Fibroblast of the conjunctiva (primary cell): ENCODE results near the gene CCNG1.
A peak's percentile ranks its signal among the peaks of the same experiment; 100 is the strongest.
"Not testable (repeated sequence)": the region's sequence is repeated elsewhere in the genome, so short reads cannot be mapped to it uniquely, and the experiment has no call there.

ENCODE experiments used
- DNase-seq: peaks from one replicate; pipeline ENCODE4 v3.0.0-alpha.2; 2010; ENCODE audit warnings: low read depth

The CCNG1 gene

DNA sequence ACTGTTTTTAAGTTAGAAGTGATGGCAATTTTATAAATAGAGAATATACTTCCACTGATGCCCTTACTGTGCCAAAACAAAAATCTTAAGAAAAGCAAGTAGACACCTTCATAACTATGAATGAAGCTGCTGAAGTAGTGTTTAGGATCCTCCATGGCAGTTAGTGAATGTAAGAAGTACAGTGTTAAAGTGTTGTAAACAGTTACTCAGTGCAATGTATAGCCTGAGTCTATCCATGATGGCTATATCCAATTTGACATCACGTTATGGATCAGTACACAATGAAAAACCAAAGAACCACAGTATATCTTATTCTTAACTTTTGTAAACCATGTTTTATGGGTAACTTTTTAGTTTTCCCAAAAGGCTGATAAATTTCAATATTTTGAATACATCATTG, 7.1 kb downstream of the CCNG1 start:
- no peak for DNase-seq

DNA sequence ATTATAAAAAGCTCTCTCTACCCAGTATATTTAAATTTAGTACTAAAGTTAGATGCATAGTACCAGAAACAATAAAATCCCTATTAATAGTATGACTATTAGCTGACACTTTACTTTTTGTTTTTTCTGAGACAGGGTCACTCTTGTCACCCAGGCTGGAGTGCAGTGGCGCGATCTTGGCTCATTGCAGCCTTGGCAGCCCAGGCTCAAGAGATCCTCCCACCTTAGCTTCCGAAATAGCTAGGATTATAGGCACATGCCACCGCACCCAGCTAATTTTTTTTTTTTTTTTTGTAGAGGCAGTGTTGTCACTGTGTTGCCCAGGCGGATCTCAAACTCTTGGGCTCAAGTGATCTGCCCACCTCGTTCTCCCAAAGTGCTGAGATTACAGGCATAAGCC, 8.0 kb downstream of the CCNG1 start:
- DNase-seq = no peak

DNA sequence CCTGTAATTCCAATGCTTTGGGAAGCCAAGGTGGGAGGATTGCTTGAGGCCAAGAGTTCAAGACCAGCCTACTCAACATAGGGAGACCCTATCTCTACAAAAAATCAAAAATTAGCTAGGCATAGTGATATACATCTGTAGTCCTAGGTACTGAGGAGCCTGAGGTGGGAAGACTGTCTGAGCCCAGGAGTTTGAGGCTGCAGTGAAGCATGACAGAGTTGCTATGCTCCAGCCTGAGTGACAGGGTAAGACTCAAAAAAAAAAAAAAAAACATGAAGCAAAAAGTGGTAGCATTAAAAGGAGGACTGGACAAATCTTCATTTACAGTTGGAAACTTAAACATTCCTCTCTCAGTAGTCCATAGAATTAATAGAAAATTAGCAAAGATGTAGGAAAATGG, 9.8 kb downstream of the CCNG1 start:
- no peak for DNase-seq

DNA sequence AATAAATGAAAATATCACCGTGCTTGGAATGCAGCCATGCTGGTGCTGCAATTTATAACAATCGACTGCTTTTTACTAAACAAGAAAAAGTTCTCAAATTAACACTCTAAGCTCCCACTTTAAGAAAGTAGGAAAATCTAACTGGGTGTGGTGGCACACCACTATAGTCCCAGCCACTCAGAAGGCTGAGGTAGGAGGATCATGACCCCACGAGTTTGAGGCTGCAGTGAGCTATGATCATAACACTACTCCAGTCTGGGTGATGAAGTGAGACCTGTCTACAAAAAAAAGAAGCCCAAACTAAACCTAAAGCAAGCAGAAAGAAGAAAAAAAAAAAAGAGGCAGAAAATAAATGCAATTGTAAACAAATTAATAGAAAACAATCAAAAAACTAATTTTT, 10.5 kb downstream of the CCNG1 start:
- no peak for DNase-seq

DNA sequence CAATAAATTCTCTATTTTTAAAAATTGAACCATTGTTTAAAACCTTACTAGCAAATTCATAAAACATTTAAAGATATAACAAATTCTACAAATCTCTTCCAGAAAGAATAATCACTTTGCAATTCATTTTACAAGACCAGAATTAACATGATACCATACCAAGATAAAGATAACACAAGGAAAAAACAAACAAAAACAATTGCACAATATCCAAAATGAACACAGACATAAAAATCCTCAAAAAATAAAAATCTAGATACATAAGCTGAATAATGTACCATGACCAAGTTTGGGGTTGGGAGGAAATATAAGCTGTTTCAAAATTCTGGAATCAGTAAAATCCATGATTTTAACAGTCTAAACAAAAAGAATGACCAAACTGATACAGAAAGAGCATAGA, 11.1 kb downstream of the CCNG1 start:
- DNase-seq = no peak

DNA sequence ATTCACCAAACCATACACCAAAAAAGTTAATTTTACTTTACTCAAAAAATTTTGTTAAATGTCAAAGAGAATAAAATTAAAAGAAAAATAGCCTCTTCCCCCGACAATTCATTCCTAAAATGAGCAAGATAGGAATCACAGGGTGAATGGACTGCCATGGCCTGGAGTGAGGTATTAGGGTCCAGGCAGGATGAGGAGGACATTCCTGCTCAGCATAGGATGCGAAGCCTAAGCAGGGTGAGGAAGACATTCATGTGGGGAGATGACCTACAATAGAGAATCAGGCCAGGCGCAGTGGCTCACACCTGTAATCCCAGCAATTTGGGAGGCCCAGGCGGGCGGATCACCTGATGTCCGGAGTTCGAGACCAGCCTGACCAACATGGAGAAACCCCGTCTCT, 14.1 kb downstream of the CCNG1 start:
- no peak for DNase-seq

DNA sequence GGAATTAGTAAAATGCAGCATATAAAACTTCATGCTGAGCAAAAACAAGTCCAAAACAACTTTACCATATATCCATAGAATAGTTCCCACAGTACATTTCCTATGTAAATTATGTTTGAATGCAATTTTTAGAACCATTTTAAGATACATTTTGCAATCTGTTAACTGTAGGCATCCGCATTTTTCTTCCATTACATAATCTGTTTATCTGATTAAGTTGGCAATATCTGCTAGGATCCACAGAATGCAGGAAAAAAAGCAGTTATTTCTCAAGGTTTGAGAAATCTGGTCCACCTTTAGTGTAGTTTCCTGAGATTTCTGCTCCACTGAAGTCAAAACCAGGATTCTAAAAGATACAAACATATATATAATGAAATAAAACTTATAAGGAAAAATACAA, 16.3 kb downstream of the CCNG1 start:
- no peak for DNase-seq

DNA sequence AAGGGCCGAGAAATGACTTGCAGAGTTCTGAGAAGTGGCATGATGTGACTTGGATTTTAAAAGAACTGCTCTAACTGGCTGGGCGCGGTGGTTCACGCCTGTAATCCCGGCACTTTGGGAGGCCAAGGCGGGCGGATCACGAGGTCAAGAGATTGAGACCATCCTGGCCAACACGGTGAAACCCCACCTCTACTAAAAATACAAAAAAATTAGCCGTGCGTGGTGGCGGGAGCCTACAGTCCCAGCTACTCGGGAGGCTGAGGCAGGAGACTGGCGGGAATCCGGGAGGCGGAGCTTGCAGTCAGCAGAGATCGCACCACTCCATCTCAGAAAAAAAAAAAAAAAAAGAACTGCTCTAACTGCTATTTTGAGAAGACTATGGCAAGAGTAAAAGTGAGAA, 18.0 kb downstream of the CCNG1 start:
- DNase-seq = not testable (repeated sequence)

DNA sequence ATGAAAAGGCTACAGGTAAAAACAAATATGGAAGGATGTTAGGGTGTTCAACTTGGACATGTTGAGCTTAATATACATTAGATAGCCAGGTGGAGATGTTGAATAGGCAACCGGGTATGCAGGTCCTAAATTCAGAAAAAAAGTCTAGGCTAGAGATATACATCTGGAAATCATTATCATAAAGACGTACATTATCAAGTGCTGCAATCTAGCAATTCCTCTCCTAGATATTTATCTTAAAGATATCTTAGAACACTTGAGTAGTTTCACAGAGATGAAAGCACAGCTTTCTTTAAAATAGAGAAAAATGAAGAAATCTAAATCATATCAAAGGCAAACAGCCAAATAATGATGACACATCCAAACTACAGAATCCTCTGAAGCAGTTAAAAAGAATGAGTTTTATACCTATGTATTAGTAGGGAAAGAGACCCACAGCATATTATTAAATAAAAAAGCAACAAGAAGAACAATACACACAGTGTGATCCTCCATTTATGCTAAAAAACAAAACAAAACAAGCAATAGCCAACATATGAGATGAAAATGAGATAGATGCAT, 18.7 kb downstream of the CCNG1 start:
- no peak for DNase-seq

DNA sequence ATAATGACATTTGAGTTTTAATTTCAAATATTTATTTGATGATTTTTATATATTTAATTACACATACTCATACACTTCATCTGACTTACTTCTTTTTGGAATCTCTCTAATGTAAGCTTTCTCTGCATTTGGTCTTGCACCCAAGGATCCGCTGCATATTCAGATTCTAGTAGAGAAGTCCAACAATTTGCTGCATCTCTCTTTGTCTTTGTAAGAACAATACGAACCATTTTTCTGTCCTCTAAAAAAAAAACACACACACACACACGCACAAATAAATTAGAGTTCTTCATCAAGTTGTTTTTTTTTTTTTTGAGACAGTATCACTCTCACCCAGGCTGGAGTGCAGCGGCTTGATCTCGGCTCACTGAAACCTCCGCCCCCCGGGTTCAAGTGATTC, 19.4 kb downstream of the CCNG1 start:
- no peak for DNase-seq

DNA sequence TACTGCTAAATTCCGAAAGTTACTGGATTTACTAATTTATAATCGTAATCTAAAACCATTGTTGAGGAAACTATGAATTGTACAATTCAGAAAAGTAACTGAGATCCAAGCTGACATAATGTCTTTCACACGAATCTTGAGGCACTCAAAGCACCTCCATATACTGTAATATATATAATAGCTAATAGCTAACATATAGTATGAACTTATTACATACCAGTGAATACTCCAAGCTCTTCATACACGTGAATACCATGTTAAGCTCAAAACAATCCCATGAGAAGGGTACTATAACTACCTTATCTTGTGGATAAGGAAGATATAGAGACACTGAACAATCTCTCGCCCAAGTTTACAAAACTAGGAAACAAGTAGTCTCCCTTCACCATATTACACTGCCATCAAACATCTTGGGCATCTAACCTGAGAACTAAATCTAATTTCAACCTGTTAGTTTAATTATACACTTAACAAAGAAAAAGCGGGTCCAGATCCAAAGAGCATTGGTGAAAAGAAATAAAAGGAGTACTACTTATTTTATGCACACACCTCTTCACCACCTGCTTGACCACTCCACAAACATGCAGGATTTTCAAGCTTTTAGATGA, 21.5 kb downstream of the CCNG1 start:
- DNase-seq = no peak

DNA sequence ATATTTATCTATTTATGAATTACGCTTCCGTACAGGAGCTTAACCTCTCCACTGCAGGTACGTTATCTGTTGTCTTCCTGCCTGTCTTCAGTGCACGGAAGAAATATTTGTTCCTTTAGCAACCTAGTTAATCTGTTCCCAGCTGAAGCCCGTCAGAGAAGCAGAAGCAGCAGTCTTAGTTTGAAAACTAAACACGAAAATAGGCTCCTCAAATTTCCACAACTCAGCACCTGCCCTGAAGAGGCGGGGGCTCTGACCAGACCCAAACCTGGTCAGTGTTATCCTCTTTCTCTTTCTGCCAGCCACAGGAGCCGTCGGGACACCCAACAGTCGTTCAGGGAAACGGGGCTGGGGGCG, 22.0 kb downstream of the CCNG1 start:
- DNase-seq = no peak

DNA sequence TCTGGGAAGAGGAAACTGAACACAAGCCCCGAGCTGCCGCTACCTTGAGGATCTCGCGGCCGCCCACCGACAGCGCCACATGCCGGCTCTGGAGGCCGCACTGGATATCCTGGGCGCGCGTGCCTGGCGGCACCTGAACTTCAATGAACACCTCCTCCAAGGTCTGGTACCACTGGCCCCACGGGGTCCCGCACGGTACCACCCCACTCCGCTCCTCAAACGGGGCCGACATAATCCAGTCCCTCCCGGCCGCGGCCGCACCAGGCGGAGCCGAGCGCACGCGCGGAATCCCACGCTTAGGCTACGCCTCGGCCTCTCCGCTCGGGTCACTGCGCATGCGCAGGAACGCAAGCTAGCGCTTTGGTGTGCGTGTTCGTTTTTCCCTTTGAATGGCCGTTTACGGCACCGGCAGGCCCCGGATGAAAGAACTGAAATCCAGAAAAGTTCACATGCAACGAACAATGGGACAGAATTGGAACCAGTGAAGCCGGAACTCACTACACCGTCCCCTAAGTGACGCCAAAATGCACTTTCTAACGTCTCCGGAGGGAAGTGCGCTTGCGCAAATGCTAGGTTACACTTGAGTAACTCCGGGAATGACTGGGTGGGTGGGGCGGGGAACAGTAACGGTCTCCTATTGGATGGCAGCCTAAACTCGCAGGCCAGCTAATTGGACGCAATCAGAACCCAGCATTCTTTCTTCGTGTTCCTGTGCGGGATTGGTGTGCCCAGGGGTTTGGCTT, 22.6 kb downstream of the CCNG1 start, which contains the start of gene NUDCD2:
NUDCD2 (minus strand) TSS at position 284 of the 743 bp plus-strand sequence; CDS start at position 232, 52 bp downstream.
- peak; percentile 99 for DNase-seq

DNA sequence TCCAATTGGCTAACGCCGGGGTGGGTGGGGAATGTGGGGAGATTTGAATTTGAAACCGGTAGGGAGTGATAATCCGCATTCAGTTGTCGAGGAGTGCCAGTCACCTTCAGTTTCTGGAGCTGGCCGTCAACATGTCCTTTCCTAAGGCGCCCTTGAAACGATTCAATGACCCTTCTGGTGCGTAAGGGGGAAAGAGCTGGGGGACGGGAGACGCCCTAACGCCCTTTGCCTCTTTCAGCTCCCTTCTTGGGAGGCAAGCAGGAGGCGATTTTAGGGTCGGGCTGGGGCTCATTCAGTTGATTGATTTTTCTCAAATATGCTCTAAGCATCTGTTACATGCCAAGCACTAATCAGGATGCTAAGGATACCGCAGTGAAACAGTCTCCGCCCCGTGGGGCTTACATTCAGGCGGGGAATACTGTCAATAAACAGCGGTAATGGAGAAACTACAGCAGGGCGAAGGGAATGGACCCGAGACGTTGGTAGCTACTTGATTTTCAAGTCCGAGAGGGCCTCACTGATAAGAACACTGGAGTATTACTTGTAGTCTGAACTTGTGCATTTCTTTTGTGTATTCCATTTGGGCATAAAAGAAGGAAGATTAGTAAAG, 23.3 kb downstream of the CCNG1 start, which contains the start of gene HMMR:
HMMR (plus strand) TSS at position 71 of the 610 bp plus-strand sequence; CDS start at position 132, 61 bp downstream.
- DNase-seq = no peak

DNA sequence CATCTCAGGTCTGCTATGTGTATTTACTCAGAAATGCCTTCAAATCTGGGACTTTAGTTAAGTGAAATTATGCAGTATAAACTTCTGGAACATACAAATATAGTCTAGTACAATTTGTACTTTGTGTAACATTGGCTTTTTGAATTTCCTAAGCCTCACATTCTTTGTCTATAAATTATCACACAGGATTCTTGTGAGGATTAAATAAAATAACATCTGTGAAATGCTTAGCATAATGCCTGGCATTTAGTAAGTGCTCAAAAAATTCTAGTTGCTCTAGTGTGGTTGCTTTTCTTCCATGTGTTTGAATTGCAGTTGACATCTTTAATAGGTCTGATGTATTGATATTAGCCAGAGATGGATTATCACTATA, 25.7 kb downstream of the CCNG1 start:
- no peak for DNase-seq

DNA sequence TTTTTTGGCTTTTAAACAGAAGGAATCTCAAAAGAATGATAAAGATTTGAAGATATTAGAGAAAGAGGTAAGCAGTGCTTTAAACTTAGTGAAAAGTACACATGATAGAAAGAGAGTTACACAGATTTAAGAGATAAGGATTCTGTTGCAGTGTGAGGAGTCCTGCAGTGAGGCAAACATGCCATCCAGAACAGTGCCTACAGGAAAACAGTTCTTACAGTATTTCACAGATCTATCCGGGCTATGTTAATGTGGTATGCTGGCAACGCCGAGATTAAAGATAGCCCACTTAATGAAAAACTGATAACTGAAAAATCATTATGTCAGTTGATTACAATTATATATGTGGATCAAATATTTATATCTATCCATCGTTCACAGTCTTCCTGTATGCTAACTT, 30.3 kb downstream of the CCNG1 start:
- DNase-seq = no peak

DNA sequence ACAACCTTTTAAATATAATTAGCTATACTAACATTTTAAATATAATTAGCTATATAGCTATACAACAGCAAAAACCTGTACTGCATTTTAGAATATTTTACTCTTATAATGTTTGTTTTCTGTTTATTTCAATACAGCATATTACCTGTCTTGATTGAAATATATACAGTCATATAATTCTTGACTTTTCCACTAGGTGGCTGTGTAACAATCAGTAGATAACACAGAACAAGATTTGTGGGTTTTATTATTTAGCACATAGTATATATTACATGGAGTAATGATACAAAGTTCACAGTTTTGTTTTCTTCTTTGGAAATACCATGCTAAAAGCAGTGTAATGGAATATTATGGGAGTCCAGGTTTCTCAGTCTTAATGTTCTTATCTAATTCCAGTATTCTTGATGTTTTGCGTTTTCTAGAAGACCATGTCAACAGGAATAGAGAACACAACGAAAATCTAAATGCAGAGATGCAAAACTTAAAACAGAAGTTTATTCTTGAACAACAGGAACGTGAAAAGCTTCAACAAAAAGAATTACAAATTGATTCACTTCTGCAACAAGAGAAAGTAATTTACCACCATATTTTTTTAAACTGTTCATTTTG, 36.3 kb downstream of the CCNG1 start:
- no peak for DNase-seq

DNA sequence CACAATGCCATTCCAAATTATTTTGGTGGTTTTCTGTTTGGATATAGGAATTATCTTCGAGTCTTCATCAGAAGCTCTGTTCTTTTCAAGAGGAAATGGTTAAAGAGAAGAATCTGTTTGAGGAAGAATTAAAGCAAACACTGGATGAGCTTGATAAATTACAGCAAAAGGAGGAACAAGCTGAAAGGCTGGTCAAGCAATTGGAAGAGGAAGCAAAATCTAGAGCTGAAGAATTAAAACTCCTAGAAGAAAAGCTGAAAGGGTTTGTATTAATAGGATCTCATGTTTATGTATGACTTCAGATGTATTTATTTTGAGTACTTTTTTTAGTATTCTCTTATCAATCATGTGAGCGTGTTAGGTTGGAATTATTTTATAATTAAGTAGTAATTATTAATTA, 38.0 kb downstream of the CCNG1 start:
- no peak for DNase-seq

DNA sequence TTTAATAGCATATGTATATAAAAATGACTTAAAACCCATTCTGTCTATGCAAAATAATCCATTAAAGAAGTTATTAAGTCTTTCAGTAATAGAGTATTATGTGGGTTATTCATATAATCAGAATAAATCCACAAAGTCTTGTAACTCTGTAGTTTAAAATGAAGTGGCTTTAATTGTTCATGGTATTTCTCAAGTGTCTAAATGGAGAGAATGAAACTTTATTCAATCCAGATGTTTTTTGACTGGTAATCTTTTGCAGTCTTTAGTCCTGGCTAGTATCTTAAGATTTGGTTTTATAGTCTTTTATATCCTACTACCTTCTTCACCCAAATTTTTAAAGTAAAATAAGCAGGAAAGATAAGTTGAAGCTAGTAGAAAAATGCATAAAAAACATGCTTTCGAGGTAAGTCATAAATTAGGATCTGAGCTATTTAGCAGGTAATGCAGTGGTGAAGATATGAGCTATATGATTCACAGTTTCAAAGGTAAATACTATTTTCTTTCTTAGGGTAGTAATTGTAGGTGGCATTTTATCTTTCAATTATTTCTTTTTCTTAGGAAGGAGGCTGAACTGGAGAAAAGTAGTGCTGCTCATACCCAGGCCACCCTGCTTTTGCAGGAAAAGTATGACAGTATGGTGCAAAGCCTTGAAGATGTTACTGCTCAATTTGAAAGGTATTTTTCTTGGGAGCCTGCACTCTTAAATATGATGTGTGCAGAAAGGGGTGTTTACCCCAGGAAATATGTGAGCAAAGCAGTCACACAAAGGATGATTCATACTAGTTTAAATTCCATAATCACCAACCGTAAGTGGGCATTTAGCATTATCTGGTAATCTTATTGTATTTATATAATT, 41.0 kb downstream of the CCNG1 start:
- DNase-seq = no peak

DNA sequence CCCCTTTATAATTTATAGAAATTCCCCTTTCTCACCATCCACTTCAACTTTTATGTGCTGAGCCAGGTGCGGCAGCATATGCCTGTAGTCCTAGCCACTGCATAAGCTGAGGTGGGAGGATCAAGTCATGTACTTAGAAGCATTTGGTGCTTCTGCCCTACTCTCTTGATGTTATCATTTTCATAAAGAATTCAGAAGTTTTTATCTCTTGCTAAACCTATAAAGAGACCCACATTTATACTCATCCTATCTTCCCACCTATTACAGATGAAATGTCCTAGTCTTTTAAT, 41.5 kb downstream of the CCNG1 start:
- DNase-seq = no peak

DNA sequence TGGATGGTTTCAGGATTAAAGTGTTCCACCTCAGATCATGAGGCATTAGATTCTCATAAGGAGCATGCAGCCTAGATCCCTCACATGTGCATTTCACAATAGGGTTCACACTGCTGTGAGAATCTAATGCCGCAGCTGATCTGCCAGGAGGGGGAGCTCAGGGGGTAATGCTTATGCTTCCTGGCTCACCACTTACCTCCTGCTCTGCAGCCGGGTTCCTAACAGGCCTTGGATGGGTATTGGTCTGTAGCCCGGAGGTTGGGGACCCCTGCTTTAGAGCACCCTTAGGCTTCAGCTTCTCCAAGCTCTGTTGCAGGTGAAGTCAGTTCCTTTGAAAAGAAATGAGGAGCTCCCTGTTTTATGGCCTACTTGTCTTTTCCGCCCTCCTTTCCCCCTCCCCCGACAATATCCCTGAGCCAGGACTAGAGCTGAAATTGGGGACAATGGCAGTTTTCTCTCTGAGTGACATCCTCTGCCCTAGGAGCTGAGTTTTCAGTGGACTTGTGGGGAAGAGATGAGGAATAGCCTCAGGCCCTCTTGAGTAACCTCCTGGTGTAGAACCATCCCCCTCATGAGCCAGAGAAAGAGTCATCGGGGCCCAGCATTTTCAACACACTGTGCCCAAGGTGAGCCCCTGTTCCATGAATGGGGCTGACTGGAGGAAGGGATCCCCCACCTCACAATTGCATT, 51.8 kb downstream of the CCNG1 start:
- no peak for DNase-seq

DNA sequence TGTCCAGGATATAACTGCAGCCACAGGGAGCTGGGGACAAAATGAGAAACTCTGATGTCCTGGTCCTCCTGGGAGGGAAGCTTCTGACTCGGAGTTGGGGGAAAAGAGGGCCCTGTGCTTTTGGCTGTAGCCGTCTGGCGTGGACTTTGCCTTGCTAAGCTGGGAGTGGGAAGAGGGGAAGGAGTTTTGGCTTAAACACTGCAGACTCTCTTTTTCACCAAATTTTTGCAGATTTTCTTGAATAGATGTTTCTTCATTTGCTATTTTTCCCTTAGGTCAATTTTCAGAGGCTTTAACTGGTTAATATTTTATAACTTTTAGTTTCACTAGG, 52.3 kb downstream of the CCNG1 start:
- DNase-seq = no peak
